GM10266 (cell line): Measurements from ENCODE around the gene PCDH1.

Experiments
- DNase-seq: peaks from one replicate; pipeline ENCODE4 v3.0.0; 2012; ENCODE audit errors: extremely low spot score
- TF ChIP-seq, protein P1 (sequence below): IDR thresholded peaks from 2 replicates; pipeline ENCODE4 v1.5.1; 2012; ENCODE audit warnings: mild to moderate bottlenecking, low read depth; ENCODE audit not compliant: control insufficient read depth, insufficient read depth; ENCODE audit errors: missing control alignments

The PCDH1 gene

DNA sequence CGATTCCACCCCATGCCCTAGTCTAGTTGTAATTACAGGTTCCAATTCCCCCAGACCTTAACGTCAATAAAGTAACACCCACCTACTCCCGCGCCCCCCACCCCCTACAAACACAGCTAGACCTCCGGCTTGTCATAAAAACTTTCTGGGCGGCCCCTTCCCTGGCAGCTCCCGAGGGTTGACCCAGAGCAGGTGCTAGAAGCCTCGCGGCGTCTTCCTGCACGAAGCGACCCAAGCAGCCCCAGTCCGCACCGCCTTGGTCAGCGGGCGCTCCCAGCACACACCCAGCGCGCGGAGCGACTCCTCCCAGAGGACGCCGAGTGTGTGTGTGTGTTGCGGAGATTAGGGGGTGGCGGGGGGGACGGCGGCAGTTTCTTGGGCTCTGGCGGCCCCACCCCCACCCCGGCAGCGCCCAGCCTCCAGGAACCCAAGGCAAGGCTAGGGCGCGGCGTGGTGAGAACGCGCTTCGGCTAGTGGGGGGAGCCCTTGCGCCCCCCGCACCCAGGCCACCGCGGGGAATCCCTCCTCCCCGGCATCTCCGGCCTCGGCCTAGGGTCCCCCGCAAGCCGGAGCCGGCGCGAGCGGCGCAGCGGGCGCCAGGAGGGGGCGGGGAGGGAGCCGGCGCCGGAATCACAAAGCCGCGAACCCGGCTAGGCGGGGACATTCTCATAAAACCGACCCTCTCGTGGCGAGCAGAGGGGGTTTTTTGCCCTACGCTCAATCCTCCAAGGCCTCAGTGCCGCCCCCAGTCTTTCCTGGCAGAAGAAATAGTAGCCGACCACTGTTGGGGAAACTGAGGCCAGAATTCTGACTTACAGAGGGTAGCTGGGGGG, 2.2 kb downstream of the PCDH1 start:
- TF ChIP-seq, protein P1, sequence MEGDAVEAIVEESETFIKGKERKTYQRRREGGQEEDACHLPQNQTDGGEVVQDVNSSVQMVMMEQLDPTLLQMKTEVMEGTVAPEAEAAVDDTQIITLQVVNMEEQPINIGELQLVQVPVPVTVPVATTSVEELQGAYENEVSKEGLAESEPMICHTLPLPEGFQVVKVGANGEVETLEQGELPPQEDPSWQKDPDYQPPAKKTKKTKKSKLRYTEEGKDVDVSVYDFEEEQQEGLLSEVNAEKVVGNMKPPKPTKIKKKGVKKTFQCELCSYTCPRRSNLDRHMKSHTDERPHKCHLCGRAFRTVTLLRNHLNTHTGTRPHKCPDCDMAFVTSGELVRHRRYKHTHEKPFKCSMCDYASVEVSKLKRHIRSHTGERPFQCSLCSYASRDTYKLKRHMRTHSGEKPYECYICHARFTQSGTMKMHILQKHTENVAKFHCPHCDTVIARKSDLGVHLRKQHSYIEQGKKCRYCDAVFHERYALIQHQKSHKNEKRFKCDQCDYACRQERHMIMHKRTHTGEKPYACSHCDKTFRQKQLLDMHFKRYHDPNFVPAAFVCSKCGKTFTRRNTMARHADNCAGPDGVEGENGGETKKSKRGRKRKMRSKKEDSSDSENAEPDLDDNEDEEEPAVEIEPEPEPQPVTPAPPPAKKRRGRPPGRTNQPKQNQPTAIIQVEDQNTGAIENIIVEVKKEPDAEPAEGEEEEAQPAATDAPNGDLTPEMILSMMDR: no peak
- no peak for DNase-seq

DNA sequence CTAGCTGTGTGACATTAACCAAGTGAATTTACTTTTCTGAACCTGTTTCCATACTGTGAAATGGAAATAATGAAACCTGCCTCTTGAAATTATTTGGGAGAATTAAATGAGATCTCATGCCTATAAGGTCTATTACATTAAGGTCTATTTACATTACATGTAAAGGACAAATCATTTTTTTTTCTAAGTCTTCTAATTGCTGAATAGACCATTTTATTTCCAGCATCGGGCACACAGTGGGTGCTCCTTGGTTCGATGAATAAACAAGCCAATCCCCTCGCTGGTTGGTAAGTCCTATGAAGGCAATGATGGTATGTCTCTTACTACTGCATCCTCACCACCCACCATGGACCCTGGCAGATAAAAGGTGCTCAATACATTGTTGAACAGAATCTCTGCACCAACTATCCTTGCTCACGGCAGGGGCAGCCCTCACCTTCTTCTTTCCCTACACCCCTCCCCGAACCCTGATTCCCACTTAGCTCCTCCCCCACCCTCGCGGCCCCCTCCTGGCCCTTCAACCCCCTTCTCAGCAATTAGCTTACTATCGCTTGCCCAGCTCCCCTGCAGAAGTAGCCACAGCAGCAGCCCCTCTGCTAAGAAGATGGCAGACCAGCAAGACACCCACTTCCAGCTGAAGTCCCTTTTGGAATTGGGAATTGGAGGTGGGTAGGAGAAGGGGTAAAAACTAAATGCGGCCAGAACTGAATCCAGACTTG, 3.0 kb downstream of the PCDH1 start:
- DNase-seq: no peak
- TF ChIP-seq, protein P1: no peak

DNA sequence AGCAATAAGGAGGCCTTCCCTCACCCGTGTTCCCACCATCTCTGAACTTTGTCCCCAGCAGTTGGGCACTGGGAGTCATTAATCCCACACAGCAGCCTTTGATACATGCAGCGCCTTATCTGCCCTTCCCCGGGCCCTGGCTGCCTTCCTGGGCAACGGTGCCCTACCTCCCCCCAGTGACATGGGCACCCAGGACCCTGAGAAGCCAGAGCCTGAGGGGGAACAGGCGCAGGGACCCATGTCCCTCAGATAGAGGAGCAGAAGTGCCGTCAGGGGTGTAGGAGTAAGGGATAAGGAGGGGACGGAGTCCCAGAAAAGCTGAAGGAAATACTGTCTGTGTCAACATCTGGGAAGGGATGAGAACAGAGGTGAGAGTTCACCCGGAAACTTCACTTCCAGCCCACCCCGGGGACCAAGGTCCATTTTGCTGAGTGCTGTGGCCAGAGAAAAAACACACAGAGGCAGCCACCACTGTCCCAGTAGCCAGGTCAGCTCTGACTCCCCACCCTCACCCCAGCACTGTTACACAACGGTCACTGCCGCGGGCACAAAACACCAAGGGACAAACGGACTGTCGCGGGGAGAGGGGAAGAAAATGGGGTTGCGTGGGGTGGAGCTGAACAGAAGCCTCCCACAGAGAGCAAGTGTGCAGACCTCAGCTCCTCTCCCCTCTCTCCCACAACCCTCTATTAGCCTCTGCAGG, 3.8 kb downstream of the PCDH1 start:
- no peak for DNase-seq
- TF ChIP-seq, protein P1: no peak

DNA sequence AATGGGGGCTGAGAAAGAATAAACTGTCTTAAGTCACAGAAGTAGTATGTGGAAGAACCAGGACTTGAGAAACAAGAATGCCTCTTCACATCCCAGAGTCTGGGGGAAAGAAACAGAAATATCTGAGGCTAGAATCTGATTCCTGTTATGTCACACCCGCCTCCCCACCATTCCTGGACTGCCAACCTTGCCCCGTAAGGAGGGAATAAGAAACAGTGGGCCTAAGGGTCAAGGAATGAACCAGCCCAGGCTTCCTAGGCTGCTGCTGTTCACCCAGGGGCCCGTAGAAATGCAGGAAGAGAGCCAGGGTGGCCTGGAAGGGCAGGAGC, 4.3 kb downstream of the PCDH1 start:
- no peak for DNase-seq
- TF ChIP-seq, protein P1: no peak

DNA sequence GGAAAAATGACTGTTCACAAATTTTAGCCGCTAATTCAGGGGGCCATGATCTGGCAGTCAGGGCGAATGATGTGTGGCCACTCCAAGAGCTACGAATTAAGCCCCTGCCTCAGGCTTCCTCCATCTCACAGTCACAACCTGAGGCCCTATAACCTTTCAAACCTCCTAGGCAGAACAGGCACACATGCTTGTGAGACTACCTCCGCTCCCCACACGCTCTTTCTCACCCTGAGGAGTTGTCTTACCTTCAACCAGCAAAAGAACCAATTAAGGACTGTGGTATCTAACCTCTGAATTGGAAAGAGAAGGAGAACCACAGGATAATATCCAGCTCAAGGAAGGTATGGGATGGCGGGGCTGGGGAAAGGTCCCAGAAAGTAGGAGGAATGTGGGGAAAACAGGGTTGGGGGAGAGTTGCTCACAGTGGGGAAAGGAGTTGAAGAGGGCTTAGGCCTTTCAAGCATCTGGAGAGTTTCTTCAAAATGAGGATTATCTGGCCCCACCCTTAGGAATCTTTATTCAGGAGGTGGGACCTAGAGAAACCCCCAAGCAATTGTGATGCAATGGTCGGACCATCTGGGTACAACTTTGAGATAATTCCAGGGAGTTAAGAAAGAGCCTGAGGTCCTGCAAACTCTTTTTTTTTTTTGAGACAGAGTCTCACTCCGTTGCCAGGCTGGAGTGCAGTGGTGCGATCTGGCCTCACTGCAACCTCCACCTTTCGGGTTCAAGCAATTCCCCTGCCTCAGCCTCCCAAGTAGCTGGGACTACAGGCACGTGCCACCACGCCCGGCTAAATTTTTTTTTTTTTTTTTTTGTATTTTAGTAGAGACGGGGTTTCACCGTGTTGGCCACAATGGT, 5.5 kb downstream of the PCDH1 start:
- TF ChIP-seq, protein P1: no peak
- no peak for DNase-seq

DNA sequence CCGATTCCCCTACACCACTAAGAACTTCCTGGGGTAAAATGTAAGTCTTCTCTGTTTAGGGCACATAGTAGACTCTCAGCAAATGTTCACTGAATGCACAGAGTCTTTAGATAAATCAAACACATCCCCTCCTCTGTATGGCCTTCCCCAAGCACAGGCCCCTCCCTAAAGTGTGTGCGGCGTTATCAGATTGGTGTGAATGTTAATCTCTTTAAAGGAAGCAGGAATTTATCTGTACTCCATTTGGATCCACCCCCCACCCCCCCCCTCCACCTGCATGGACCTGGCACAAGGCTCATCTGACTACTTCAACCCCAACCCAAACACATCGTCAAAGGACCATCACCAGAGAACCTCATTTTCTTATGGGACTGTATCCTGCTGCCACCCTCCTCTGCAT, 6.3 kb downstream of the PCDH1 start:
- DNase-seq: no peak

More for the DNA sequence above, 6.3 kb downstream of the PCDH1 start:
- TF ChIP-seq, protein P1: no peak
